ENCODE measurements around the gene RASSF4. TPM values are rescaled to one million over a fixed set of nuclear protein-coding genes. Genes with fewer than 3 reads are reported as not detected.

The RASSF4 gene
- polyA plus RNA-seq, 1 donor: 78.0 TPM

- no peak for DNase-seq (ENCODE audit: low read depth)
These were observed 12.0 kb upstream of the RASSF4 start for GRCh38 chr10:44947371-44948152.

- DNase-seq (ENCODE audit: low read depth): no peak
These were observed 11.0 kb upstream of the RASSF4 start for GRCh38 chr10:44948642-44949041.

GRCh38 chr10:44949127-44949802 lies 10.3 kb upstream of the RASSF4 start:
- DNase-seq (ENCODE audit: low read depth): no peak

GRCh38 chr10:44949915-44950314 lies 9.7 kb upstream of the RASSF4 start:
- no peak for DNase-seq (ENCODE audit: low read depth)

- DNase-seq (ENCODE audit: low read depth): no peak
These were observed 9.0 kb upstream of the RASSF4 start for GRCh38 chr10:44950326-44951225.

- no peak for DNase-seq (ENCODE audit: low read depth)
These were observed 7.9 kb upstream of the RASSF4 start for GRCh38 chr10:44951576-44952226.

GRCh38 chr10:44952779-44953231 lies 6.8 kb upstream of the RASSF4 start:
- no peak for DNase-seq (ENCODE audit: low read depth)

GRCh38 chr10:44954042-44954441 lies 5.6 kb upstream of the RASSF4 start:
- no peak for DNase-seq (ENCODE audit: low read depth)

- DNase-seq (ENCODE audit: low read depth): no peak
These were observed 4.6 kb upstream of the RASSF4 start for GRCh38 chr10:44954962-44955361.

- no peak for DNase-seq (ENCODE audit: low read depth)
These were observed 4.1 kb upstream of the RASSF4 start for GRCh38 chr10:44955413-44956070.

- DNase-seq (ENCODE audit: low read depth): no peak
These were observed 3.4 kb upstream of the RASSF4 start for GRCh38 chr10:44956226-44956625.

GRCh38 chr10:44956717-44957706 lies 2.6 kb upstream of the RASSF4 start:
- DNase-seq (ENCODE audit: low read depth): no peak

GRCh38 chr10:44958196-44958897 lies 1.3 kb upstream of the RASSF4 start:
- no peak for DNase-seq (ENCODE audit: low read depth)

- no peak for DNase-seq (ENCODE audit: low read depth)
These were observed 730 bp upstream of the RASSF4 start for GRCh38 chr10:44958898-44959246.

GRCh38 chr10:44960088-44960460 lies 472 bp downstream of the RASSF4 start:
- DNase-seq (ENCODE audit: low read depth): no peak

GRCh38 chr10:44960482-44961229 lies 1.1 kb downstream of the RASSF4 start:
- DNase-seq (ENCODE audit: low read depth): no peak

GRCh38 chr10:44961230-44961571 lies 1.6 kb downstream of the RASSF4 start:
- DNase-seq (ENCODE audit: low read depth): no peak

GRCh38 chr10:44961931-44962750 lies 2.5 kb downstream of the RASSF4 start:
- DNase-seq (ENCODE audit: low read depth): no peak
